ENCODE measurements around the gene DCANP1.
A peak's percentile ranks its signal among the peaks of the same experiment; 100 is the strongest.

DCANP1 gene

GRCh38 chr5:135465391-135466122 lies 18.4 kb upstream of the DCANP1 start:
- no peak for TF ChIP-seq EZH2 (IDR thresholded peaks at IDR 0.05)
- no peak for TF ChIP-seq POLR2AphosphoS5 (IDR thresholded peaks at IDR 0.05; ENCODE audit: borderline replicate concordance, low read depth, low read length)
- no peak for TF ChIP-seq FOXP2 (optimal IDR thresholded peaks at IDR 0.05; ENCODE audit: control extremely low read depth, extremely low read length, insufficient read depth)
- Histone ChIP-seq H3K4me3 (no peak overlapping the region), H3K27ac (no peak overlapping the region), H3K36me3 (ENCODE audit: insufficient read depth, low read length) (no peaks in the 10 kb centered on the region), H3K9me3 (ENCODE audit: low read depth, low read length) (no peaks in the 10 kb centered on the region), H3K9ac (ENCODE audit: insufficient read length) (no peak overlapping the region)
- DNase-seq (ENCODE audit: low read depth, low spot score), result no peak

- no peak overlapping the region for H3K9ac ChIP-seq (ENCODE audit: insufficient read length)
- no peaks in the 10 kb centered on the region for H3K9me3 ChIP-seq (ENCODE audit: low read depth, low read length)
- TF ChIP-seq EZH2 (IDR thresholded peaks at IDR 0.05) (no peak), FOXP2 (optimal IDR thresholded peaks at IDR 0.05; ENCODE audit: control extremely low read depth, extremely low read length, insufficient read depth) (no peak), POLR2AphosphoS5 (IDR thresholded peaks at IDR 0.05; ENCODE audit: borderline replicate concordance, low read depth, low read length) (no peak)
- H3K4me3 ChIP-seq, result no peak overlapping the region
- no peaks in the 10 kb centered on the region for H3K36me3 ChIP-seq (ENCODE audit: insufficient read depth, low read length)
- peak; percentile 18 for DNase-seq (ENCODE audit: low read depth, low spot score)
- no peak overlapping the region for H3K27ac ChIP-seq
These were observed 15.2 kb upstream of the DCANP1 start for GRCh38 chr5:135462304-135462703.

GRCh38 chr5:135461481-135462151 lies 14.5 kb upstream of the DCANP1 start:
- TF ChIP-seq EZH2 (IDR thresholded peaks at IDR 0.05), result no peak
- Histone ChIP-seq H3K9me3 (ENCODE audit: low read depth, low read length) (no peaks in the 10 kb centered on the region), H3K36me3 (ENCODE audit: insufficient read depth, low read length) (no peaks in the 10 kb centered on the region), H3K27ac (no peak overlapping the region), H3K9ac (ENCODE audit: insufficient read length) (no peak overlapping the region), H3K4me3 (no peak overlapping the region)
- DNase-seq (ENCODE audit: low read depth, low spot score), result no peak

GRCh38 chr5:135460246-135461033 lies 13.3 kb upstream of the DCANP1 start:
- no peak overlapping the region for H3K27ac ChIP-seq
- no peak for TF ChIP-seq POLR2AphosphoS5 (IDR thresholded peaks at IDR 0.05; ENCODE audit: borderline replicate concordance, low read depth, low read length)
- TF ChIP-seq EZH2 (IDR thresholded peaks at IDR 0.05), result no peak
- TF ChIP-seq FOXP2 (optimal IDR thresholded peaks at IDR 0.05; ENCODE audit: control extremely low read depth, extremely low read length, insufficient read depth), result no peak
- no peaks in the 10 kb centered on the region for H3K9me3 ChIP-seq (ENCODE audit: low read depth, low read length)
- no peak overlapping the region for H3K9ac ChIP-seq (ENCODE audit: insufficient read length)
- no peaks in the 10 kb centered on the region for H3K36me3 ChIP-seq (ENCODE audit: insufficient read depth, low read length)
- no peak overlapping the region for H3K4me3 ChIP-seq
- DNase-seq (ENCODE audit: low read depth, low spot score), result no peak

GRCh38 chr5:135458921-135459331 lies 11.8 kb upstream of the DCANP1 start:
- no peak overlapping the region for H3K9ac ChIP-seq (ENCODE audit: insufficient read length)
- no peaks in the 10 kb centered on the region for H3K36me3 ChIP-seq (ENCODE audit: insufficient read depth, low read length)
- no peak overlapping the region for H3K27ac ChIP-seq
- no peak for TF ChIP-seq FOXP2 (optimal IDR thresholded peaks at IDR 0.05; ENCODE audit: control extremely low read depth, extremely low read length, insufficient read depth)
- no peak for TF ChIP-seq POLR2AphosphoS5 (IDR thresholded peaks at IDR 0.05; ENCODE audit: borderline replicate concordance, low read depth, low read length)
- no peak for TF ChIP-seq EZH2 (IDR thresholded peaks at IDR 0.05)
- H3K4me3 ChIP-seq, result 0 out of 2 replicates have a peak overlapping the region, but pooled peaks have one; percentile 15
- no peak for DNase-seq (ENCODE audit: low read depth, low spot score)
- no peaks in the 10 kb centered on the region for H3K9me3 ChIP-seq (ENCODE audit: low read depth, low read length)

DNA sequence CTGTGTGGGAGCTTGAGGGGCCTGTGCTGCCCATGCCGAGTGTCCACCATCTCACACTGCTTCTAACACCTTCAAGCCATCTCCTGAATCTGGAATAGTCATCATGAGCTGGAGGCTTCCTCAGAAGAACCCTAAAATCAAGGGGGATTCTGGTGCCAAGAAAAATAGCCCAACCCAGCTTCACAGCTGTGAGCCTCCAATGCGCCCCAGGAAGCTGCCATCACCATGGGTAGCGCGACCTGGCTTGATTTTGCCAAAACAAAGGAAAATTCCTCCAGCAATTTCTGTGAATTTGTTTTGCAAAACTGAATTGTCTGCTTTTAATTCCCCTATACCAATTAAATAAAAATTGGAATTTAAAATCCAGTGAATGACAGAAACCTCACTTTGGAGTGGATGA lies 11.2 kb upstream of the DCANP1 start:
- no peak overlapping the region for H3K27ac ChIP-seq
- H3K4me3 ChIP-seq, result no peak overlapping the region
- H3K36me3 ChIP-seq (ENCODE audit: insufficient read depth, low read length), result no peaks in the 10 kb centered on the region
- H3K9ac ChIP-seq (ENCODE audit: insufficient read length), result no peak overlapping the region
- no peak for TF ChIP-seq EZH2 (IDR thresholded peaks at IDR 0.05)
- no peak for TF ChIP-seq POLR2AphosphoS5 (IDR thresholded peaks at IDR 0.05; ENCODE audit: borderline replicate concordance, low read depth, low read length)
- no peak for TF ChIP-seq FOXP2 (optimal IDR thresholded peaks at IDR 0.05; ENCODE audit: control extremely low read depth, extremely low read length, insufficient read depth)
- no peak for DNase-seq (ENCODE audit: low read depth, low spot score)
- H3K9me3 ChIP-seq (ENCODE audit: low read depth, low read length), result no peaks in the 10 kb centered on the region

GRCh38 chr5:135457424-135458071 lies 10.4 kb upstream of the DCANP1 start:
- Histone ChIP-seq H3K9me3 (ENCODE audit: low read depth, low read length) (no peaks in the 10 kb centered on the region), H3K36me3 (ENCODE audit: insufficient read depth, low read length) (no peaks in the 10 kb centered on the region), H3K27ac (no peak overlapping the region), H3K4me3 (no peak overlapping the region), H3K9ac (ENCODE audit: insufficient read length) (no peak overlapping the region)
- DNase-seq (ENCODE audit: low read depth, low spot score), result no peak
- TF ChIP-seq POLR2AphosphoS5 (IDR thresholded peaks at IDR 0.05; ENCODE audit: borderline replicate concordance, low read depth, low read length), result no peak
